GM19455 (cell line): Measurements from ENCODE around the gene CHADL.
A peak's percentile ranks its signal among the peaks of the same experiment; 100 is the strongest.
"Not testable (repeated sequence)": the region's sequence is repeated elsewhere in the genome, so short reads cannot be mapped to it uniquely, and the experiment has no call there.

Experiments used
- ATAC-seq: cut with Tn5 transposase; IDR thresholded peaks from one replicate; pipeline ENCODE4 v1.9.1; 2021; ENCODE audit not compliant: unreplicated experiment

The CHADL gene

GRCh38 chr22:41240377-41241132, at the start of gene CHADL:
TSS of gene CHADL (minus strand) at chr22:41240931. CDS start at chr22:41240881, 50 bp downstream.
- ATAC-seq, result no peak

GRCh38 chr22:41289671-41290070, 48.9 kb upstream of the CHADL start:
- no peak for ATAC-seq

- ATAC-seq, result no peak
These were observed 47.7 kb upstream of the CHADL start for GRCh38 chr22:41288245-41288946.

- peak; percentile 18 for ATAC-seq
These were observed 45.9 kb upstream of the CHADL start for GRCh38 chr22:41286639-41287091.

GRCh38 chr22:41285820-41286638, 45.3 kb upstream of the CHADL start, which contains the start of gene RANGAP1:
TSS of gene RANGAP1 (minus strand) at chr22:41286187. CDS start at chr22:41281044, 5,143 bp downstream.
- peak; percentile 86 for ATAC-seq

GRCh38 chr22:41285441-41285819, 44.7 kb upstream of the CHADL start:
- no peak for ATAC-seq

GRCh38 chr22:41284465-41284864, 43.7 kb upstream of the CHADL start:
- ATAC-seq, result no peak

GRCh38 chr22:41280854-41281253, 40.1 kb upstream of the CHADL start:
- ATAC-seq, result no peak

GRCh38 chr22:41280065-41280464, 39.3 kb upstream of the CHADL start:
- ATAC-seq, result no peak

- no peak for ATAC-seq
These were observed 34.1 kb upstream of the CHADL start for GRCh38 chr22:41274856-41275255.

- no peak for ATAC-seq
These were observed 32.4 kb upstream of the CHADL start for GRCh38 chr22:41273128-41273527.

- ATAC-seq, result no peak
These were observed 31.1 kb upstream of the CHADL start for GRCh38 chr22:41271787-41272186.

GRCh38 chr22:41267958-41268357, 27.2 kb upstream of the CHADL start:
- no peak for ATAC-seq

- no peak for ATAC-seq
These were observed 23.7 kb upstream of the CHADL start for GRCh38 chr22:41264408-41264941.

GRCh38 chr22:41263704-41264103, 23.0 kb upstream of the CHADL start:
- ATAC-seq, result no peak

- ATAC-seq, result no peak
These were observed 21.6 kb upstream of the CHADL start for GRCh38 chr22:41262250-41262765.

- no peak for ATAC-seq
These were observed 21.0 kb upstream of the CHADL start for GRCh38 chr22:41261541-41262249.

- no peak for ATAC-seq
These were observed 20.1 kb upstream of the CHADL start for GRCh38 chr22:41260871-41261270.

- not testable (repeated sequence) for ATAC-seq
These were observed 19.0 kb upstream of the CHADL start for GRCh38 chr22:41259756-41260155.

GRCh38 chr22:41257696-41258095, 17.0 kb upstream of the CHADL start:
- ATAC-seq, result no peak
